GM21447 (cell line): ENCODE results near the gene DPH6.
"Not testable (repeated sequence)": the region's sequence is repeated elsewhere in the genome, so short reads cannot be mapped to it uniquely, and the experiment has no call there.

ENCODE experiments used
- ATAC-seq: cut with Tn5 transposase; IDR thresholded peaks from one replicate; pipeline ENCODE4 v1.9.1; 2021; ENCODE audit not compliant: unreplicated experiment

The DPH6 gene

DNA sequence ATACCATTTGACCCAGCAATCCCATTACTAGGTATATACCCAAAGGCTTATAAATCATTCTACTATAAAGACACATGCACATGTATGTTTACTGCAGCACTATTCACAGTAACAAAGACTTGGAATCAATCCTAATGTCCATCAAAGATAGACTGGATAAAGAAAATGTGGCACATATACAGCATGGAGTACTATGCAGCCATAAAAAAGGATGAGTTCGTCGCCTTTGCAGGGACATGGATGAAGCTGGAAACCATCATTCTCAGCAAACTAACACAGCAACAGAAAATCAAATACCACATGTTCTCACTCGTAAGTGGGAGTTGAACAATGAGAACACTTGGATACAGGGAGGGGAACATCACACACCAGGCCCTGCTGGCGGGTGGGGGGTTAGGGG is 104.7 kb downstream of the DPH6 start:
- ATAC-seq, result not testable (repeated sequence)

DNA sequence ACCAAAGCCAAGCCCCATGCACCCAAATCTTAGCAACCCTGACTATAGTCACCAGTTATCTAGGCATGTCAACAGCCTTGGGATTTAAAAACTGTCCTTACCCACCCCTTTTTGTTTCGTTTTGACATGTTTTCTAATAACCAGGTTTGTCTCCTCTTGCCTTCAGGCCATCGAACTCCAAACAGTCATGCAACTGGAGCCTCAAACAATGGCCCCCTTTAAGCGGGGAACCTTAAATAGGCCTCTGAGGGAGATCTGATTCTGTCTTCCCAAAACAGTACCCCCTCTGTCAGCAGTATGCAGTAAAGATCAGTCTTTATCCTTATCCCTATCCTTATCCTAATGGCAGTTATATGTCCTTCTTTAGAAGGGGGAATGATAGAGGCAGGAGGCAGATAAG is 105.7 kb downstream of the DPH6 start:
- ATAC-seq, result no peak

DNA sequence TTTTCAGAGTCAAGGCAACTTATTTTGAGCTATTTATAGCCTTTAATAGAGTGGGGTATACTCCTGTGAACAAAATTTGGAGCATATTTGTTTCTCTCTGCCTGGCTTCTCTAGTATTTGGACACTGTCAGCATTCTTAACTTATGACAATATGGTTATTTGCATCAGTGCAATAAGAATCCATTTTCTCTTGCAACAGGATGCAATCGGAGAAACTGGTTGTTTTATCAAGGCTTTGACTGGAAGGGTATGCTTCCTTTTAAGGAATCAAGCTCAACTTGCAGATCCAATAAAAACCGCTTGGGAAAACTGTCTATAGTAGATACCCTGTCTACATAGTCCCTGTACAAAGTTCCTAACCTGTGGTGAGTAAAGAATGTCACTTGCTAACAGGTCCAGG is 106.7 kb downstream of the DPH6 start:
- no peak for ATAC-seq

DNA sequence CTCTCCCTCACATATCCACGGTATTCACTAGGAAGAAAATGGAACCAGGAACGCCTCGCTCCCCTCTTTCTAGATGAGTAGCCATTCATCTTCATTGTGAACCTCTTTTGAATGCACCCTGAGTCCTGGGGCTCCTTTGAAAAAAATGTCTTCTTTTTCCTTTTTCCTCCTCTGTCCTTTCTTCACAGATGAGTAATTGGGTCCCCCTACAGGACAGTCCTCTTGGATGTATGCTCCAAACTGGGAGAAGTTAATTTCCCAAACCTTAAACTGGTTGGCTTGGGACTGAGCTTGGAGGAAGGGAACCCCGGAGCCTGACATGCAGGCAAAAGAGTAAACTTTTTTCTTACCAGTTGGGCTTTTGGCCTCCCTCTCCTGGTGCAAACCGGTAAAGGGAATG is 108.8 kb downstream of the DPH6 start:
- no peak for ATAC-seq

DNA sequence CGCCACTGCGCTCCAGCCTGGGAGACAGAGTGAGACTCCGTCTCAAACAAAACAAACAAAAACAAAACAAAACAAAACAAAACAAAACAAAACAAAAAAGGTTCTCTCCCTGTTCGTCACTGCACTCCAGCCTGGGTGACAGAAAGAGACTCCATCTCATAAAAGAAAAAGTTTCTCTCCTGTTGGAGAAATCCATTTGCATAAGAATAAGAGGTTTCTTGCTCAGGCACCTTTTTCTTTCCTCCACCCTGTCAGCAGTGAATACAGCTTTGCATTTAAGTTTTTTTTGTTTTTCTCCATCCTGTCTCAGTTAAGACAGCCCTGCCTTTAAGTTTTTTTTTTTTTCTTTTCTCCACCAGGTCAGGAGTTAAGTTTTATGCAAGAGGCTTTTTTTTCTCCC is 109.5 kb downstream of the DPH6 start:
- no peak for ATAC-seq

DNA sequence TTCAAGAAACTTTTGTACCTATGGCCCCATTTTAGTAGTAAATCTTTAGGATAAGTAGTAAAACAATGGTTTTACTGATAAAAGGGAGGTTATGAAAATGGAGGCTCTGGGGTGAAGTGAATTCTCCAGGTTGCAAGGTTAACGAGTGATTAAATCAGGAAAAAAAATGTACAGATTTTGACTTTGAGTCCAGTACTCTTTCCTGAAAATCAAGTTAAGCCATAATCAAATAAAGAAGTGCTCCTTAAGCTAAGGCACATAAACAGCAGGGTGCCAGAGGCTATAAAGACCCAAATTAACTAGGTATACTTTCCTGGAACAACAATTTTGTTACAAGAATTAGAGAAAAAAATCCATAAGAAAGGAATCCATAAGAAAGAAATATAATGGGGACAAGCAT is 114.7 kb downstream of the DPH6 start:
- no peak for ATAC-seq

DNA sequence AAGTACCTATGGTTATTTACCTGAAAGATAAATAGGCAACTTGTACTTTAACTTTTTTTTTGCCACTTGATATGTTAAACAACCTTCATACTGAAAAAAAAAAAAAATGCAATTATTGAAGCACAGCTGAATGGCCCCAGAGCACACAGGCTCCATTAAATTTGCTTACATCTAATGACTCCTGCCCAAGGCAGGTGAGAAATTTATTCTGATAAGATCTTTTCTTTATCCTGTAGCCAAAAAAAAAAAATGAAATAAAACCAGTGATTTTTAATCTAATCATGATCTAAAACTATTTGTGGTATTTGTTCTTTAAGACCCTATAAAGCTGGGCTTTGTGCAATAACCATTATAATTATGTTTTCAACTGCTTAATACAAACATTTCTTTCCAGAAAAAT is 115.7 kb downstream of the DPH6 start:
- no peak for ATAC-seq

DNA sequence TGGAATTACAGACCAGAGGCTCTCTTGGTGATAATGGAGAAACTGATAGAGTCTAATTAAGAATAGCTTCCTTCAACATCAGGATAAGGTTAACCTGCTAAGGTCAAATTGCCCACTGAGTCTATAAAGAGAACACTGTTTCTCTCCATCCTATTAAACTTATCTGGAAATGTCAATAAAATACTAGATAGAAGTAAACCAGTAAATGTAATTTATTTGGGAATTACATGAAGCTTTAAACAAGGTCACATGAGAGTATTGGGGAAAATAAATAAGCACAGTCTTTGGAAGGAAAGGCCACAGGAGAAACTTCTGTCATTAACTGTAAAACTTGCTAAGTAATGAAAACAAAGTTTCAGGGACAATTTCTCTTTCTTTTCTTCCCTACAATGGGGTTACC is 118.5 kb downstream of the DPH6 start:
- ATAC-seq, result no peak

DNA sequence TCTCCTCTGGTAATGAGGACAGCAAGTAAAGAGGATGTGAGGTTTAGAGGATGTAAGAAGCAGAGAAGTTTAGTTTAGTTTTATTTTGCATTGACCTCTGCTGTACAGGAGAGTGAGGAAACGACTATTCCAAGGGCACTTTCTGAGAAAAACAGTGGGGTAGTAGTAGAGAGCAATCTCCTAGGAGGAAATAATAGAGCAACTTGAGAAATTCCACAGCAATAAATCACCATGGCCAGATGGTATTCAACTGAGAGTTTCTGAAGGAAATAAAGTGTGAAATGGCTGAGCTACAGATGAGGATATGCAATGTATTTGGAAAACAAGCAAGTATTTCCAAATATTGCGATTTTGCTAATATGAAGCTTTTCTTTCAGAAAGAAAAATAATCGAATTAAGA is 118.9 kb downstream of the DPH6 start:
- no peak for ATAC-seq

DNA sequence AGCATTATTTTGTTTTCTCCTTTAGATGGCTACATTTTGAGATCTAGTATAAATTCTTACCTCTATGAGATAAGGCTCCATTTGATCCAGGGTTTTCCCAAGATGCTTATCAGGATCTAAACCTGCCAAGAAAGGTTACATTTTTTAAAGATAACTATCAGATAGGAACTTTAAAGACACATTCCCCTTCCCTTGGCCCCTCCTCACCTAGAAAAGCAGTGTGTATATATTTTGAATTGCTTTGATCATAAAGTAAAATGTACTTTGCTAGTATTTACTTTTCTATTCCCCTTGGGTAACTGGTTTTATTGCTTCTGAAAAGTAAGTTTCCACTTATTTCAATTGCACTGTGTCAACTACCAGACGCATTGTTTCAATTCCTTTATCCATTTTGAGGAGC is 135.2 kb downstream of the DPH6 start:
- ATAC-seq, result no peak

DNA sequence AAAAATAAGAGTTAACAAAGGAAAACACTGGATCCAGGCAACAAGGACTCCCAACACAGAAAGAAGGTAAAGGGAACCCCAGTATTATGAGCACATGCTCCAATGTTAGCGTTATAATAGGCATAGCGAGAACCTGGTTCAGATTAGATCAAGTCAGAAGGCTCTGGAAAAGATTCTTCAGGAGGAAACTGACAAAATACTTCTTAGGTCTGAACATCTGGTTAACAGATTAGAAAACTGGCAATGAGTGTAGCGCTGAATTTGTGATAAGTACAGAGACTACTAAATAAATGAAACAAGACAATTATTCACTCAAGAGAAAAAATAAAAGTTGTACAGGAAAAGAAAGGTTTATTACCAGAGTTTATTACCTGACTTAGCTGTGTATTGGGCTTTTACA is 146.1 kb downstream of the DPH6 start:
- ATAC-seq, result no peak

DNA sequence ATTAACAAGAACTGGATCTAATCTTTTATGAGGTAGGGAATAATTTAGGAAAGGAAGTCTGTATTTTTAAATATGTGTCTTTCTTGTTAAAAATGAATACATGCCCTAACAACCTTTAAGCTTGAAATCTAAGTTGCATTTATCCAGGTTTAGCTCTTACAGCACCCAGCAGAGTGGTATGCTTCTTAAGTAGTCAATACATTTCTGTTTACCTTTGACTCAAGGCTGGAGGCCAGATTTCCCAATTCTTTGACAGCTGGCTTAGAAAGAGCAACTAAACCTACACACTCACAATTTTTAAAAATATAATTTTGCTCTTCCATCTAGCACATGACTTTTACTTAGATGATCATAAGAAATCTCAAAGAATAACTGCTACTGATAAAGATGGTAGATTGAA is 148.9 kb downstream of the DPH6 start:
- no peak for ATAC-seq

DNA sequence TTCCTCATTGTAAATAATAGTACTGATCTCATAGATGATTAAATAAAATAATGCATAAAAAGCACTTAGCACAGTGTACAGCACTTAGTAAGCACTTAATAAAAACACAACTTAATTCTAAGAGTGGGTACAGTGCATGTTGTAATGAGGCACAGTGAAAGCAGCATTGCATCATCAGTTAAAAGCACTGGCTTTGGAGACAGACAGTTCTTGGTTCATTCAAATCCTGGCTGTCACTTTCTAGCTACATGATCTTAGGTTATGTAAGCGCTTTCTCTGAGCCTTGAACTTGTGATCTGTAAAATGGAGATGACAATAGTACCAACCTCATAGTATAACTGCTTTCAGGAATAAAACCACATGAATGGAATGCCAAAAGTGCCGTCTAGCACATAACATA is 151.5 kb downstream of the DPH6 start:
- no peak for ATAC-seq

DNA sequence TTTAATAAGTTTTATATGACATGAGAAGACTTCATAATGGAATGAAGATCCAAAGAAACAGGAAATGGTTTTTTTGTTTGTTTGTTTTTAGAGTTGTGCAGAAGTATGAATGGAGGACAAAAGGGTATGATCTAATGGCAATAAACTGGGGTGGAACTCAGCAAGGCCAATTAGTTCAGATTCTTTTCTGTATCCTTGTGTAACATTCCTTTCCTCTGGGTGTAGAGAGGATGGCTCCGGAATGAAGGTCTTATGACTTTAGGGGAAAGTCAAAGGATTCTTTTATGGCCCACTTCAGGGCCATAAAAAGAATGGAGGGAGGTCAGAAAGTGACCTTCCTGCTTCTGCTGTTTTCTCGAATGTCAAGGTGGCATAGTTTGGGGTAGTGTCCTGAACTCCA is 152.6 kb downstream of the DPH6 start:
- no peak for ATAC-seq

DNA sequence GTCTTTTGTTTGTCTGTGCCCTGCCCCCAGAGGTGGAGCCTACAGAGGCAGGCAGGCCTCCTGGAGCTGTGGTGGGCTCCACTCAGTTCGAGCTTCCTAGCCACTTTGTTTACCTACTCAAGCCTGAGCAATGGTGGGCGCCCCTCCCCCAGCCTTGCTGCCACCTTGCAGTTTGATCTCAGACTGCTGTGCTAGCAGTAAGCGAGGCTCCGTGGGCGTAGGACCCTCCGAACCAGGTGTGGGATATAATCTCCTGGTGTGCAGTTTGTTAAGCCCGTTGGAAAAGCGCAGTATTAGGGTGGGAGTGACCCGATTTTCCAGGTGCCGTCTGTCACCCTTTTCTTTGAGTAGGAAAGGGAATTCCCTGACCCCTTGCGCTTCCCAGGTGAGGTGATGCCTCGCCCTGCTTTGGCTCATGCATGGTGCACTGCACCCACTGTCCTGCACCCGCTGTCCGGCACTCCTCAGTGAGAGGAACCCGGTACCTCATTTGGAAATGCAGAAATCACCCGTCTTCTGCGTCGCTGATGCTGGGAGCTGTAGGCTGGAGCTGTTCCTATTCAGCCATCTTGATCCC is 154.5 kb downstream of the DPH6 start:
- ATAC-seq, result not testable (repeated sequence)

DNA sequence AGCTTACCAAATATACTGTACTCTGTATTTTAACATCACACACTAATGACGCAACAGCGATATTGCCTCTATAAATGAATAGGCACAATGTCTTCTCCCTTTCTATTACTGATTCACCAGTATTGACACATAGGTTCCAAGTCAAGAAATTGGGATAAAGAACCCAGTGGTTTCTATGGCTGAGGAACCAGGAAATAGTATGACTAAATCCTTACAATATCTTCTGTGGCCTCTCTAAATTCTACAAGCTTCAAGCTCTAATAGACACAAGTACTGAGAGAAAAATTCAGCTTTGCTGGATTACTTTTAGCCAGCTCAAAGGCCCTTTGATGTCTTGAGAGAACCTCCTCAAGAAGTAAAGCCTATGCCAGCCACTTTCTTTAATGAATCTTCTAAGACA is 162.5 kb downstream of the DPH6 start:
- no peak for ATAC-seq

DNA sequence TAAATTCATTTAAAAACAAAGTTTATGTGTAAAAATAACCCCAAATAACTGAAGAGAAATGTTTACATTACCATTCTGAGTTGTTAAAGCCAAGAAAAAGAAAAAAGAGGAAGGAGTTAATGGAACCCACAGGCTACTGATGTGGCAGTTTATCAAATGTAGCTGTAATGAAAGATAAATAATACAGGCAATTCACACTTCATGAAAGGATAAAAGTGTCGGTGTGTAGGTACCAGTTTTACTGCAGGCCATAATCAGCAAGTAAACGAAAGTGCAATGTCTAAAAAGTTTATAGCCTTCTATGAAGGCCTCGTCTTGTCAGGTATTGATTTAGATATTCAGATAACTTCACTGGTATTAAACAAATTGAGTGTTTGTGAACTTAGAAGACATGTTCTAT is 164.6 kb downstream of the DPH6 start:
- ATAC-seq, result no peak

DNA sequence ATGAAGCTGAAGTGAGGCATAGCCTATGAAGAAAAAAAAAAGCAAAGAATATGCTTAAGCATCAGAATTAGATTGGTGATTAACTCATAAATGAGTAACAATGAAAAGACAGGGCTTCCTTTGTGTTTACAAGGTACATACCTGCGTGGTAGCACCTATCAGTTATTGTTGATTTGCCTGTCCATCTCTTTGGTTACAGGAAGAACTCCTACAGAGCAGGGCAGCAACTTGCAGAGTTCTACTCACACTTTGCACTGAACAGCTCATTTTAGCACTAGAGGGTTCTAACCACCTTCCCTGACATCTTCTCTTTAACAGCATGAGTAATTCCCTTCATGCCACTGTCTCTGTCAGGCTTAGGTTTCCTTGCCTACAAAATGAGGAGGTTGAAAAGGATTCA is 166.0 kb downstream of the DPH6 start:
- ATAC-seq, result no peak

DNA sequence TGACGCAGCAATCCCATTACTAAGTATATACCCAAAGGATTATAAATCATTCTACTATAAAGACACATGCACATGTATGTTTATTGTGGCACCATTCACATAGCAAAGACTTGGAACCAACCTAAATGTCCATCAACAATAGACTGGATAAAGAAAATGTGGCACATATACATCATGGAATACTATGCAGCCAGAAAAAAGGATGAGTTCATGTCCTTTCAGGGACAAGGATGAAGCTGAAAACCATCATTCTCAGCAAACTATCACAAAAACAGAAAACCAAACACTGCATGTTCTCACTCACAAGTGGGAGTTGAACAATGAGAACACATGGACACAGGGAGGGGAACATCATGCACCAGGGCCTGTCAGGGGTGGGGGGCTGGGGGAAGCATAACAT is 167.5 kb downstream of the DPH6 start:
- not testable (repeated sequence) for ATAC-seq

DNA sequence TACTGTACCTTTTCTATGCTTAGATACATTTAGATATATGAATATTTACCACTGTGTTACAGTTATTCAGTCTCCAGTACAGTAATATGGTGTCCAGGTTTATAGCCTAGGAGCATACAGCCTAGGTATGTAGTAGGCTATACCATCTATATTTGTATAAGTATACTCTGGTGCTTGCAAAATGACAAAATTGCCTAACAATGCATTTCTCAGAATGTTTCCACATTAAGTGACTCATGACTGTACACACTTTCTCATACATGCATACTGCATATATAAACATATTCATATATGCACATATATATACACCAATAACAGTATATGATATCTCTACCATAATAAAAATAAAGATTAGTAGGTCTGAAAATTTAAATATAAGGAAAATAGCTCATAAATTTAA is 169.3 kb downstream of the DPH6 start:
- no peak for ATAC-seq

DNA sequence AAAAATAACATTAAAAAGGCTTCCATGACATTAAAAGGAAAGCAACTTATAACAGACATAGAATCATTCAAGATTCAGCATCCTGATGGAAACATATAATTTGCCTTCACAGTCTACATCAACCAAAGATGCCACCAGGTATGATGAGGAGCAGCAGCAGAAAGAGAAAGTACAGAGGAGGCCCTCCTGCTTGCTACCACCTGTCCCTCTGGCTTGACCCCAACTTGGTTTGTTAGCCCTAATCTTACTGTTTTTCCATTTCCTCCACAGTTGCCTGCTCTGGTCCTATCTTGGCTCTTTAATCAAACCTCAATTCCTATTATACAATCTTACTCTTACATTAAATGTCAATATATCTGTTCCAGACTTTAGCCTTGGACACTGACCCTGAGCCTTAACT is 171.3 kb downstream of the DPH6 start:
- no peak for ATAC-seq

DNA sequence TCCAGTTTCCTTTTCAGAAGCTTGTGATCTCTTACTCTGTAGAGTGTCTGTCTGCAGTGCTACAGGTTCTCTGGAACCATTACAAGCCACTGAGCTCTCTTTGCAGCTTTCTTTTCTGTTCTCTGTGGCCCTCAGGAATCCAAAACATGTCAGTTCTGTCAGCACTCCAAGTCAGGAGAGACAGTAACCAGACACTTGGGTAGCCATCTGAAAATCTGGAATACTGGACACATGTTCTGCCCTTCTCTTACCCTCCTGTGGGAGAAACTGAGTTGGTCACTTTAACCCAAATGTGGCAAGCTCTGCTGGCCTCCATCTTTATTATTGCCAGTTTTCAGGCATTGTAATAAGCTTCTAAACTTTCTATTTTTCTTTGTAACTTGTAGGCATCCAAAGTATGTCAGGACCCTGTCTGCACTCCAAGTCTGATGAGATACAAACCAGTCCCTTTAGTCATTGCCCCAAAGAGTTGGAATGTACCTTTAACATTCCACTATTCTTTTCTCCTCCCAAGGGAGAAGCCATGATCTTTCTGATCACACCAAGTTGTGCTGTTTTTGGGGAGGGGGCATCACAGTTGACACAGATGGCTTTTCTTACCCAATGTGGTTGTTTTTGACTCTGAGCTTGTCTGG is 183.7 kb downstream of the DPH6 start:
- no peak for ATAC-seq

DNA sequence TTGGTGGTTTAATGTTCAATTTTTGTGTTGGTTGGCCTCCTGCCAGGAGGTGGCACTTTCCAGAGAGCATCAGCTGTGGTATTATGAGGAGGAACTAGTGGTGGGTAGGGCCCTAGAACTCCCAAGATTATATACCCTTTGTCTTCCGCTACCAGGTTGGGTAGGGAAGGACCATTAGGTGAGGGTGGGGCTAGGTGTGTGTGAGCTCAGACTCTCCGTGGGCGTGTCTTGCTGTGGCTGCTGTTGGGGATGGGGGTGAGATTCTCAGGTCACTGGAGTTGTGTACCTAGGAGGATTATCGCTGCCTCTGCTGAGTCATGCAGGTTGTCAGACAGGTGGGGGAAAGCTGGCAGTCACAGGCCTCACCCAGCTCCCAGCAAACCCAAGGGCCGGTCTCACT is 187.1 kb downstream of the DPH6 start:
- ATAC-seq, result no peak
